Measurements from ENCODE around the gene RPTOR. TPM values are rescaled to one million over a fixed set of nuclear protein-coding genes. Genes with fewer than 3 reads are reported as not detected.

RPTOR gene
- total and polyA plus RNA-seq, 10 of the 15 experiments (the other 5 are each of a cell fraction or from before 2014, with no cell fraction given), result 0.18 to 32.1 (median 7.8) TPM

GRCh38 chr17:80855948-80856862, 311.6 kb downstream of the RPTOR start (continued):
- TF ChIP-seq BCL11A (IDR thresholded peaks at IDR 0.05; ENCODE audit: low read depth, low read length) (peak; percentile 98), NFXL1 (IDR thresholded peaks at IDR 0.05; ENCODE audit: borderline replicate concordance) (no peak), FOS (IDR thresholded peaks at IDR 0.05; ENCODE audit: borderline replicate concordance, extremely low read depth, insufficient read length) (no peak), DPF2 (IDR thresholded peaks at IDR 0.05) (peak; percentile 93), BCL3 (IDR thresholded peaks at IDR 0.05; ENCODE audit: borderline replicate concordance, insufficient read depth, low read depth, low read length, poor library complexity, severe bottlenecking) (peak; percentile 94), MEF2A (IDR thresholded peaks at IDR 0.05; ENCODE audit: insufficient read depth, low read depth, low read length) (peak; percentile 94), ZNF217 (IDR thresholded peaks at IDR 0.05) (0 out of 2 replicates have a peak, but pooled peaks have one; percentile 15), EED (IDR thresholded peaks at IDR 0.05; ENCODE audit: low read depth) (peak; percentile 96), SMC3 (IDR thresholded peaks at IDR 0.05; ENCODE audit: borderline replicate concordance, low read length) (no peak), ZBTB40 (IDR thresholded peaks at IDR 0.05; ENCODE audit: borderline replicate concordance) (peak; percentile 13; the same call in 1 of the 2 replicates), TBL1XR1 (IDR thresholded peaks at IDR 0.05; ENCODE audit: low read depth, low read length) (peak; percentile 61; the same call in 1 of the 2 replicates), NR2F1 (conservative IDR thresholded peaks at IDR 0.05) (peak; percentile 44; the same call in 1 of the 2 replicates), SMAD5 (IDR thresholded peaks at IDR 0.05; ENCODE audit: low read depth) (no peak), STAT3 (IDR thresholded peaks at IDR 0.05; ENCODE audit: low read depth, low read length) (0 out of 2 replicates have a peak, but pooled peaks have one; percentile 44), RELB (IDR thresholded peaks at IDR 0.05; ENCODE audit: low read depth) (peak; percentile 71), MAX (IDR thresholded peaks at IDR 0.05; ENCODE audit: low read depth, low read length) (peak; percentile 44; the same call in 1 of the 2 replicates), MTA2 (IDR thresholded peaks at IDR 0.05; ENCODE audit: low read depth) (peak; percentile 89), IRF5 (IDR thresholded peaks at IDR 0.05; ENCODE audit: borderline replicate concordance) (peak; percentile 61; the same call in 1 of the 2 replicates), MEF2B (IDR thresholded peaks at IDR 0.05; ENCODE audit: partially characterized antibody, poor library complexity, severe bottlenecking) (peak; percentile 78), NR2C1 (IDR thresholded peaks at IDR 0.05) (no peak)
